Measurements from ENCODE around the gene CORIN. TPM values are rescaled to one million over a fixed set of nuclear protein-coding genes. Genes with fewer than 3 reads are reported as not detected.

CORIN gene
- total RNA-seq, 1 experiment from 2014 or later: 0.07 TPM

- H3K27me3 Mint-ChIP-seq (ENCODE audit: unreplicated experiment): no peaks in the 10 kb centered on the region
- no peak overlapping the region for H3K4me3 Mint-ChIP-seq (ENCODE audit: low read depth, unreplicated experiment)
- CTCF ChIA-PET: no interaction called here
- intact Hi-C loops (cut with micrococcal nuclease; ENCODE audit: unreplicated experiment): loop anchor here (10.0 kb wide), 1 partner anchor 444 kb away; no protein-coding TSS in a partner anchor
- H3K9me3 Mint-ChIP-seq (ENCODE audit: low read depth, unreplicated experiment): no peaks in the 10 kb centered on the region
- no peaks in the 10 kb centered on the region for H3K36me3 Mint-ChIP-seq (ENCODE audit: insufficient read depth, unreplicated experiment)
- BruUV-seq (replicated peaks): no TSS peak
- H3K27ac Mint-ChIP-seq (ENCODE audit: unreplicated experiment): no peak overlapping the region
- TF ChIP-seq, protein P1, sequence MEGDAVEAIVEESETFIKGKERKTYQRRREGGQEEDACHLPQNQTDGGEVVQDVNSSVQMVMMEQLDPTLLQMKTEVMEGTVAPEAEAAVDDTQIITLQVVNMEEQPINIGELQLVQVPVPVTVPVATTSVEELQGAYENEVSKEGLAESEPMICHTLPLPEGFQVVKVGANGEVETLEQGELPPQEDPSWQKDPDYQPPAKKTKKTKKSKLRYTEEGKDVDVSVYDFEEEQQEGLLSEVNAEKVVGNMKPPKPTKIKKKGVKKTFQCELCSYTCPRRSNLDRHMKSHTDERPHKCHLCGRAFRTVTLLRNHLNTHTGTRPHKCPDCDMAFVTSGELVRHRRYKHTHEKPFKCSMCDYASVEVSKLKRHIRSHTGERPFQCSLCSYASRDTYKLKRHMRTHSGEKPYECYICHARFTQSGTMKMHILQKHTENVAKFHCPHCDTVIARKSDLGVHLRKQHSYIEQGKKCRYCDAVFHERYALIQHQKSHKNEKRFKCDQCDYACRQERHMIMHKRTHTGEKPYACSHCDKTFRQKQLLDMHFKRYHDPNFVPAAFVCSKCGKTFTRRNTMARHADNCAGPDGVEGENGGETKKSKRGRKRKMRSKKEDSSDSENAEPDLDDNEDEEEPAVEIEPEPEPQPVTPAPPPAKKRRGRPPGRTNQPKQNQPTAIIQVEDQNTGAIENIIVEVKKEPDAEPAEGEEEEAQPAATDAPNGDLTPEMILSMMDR (IDR thresholded peaks at IDR 0.05; ENCODE audit: unreplicated experiment): no peak
- peaks cover 6% of the 10 kb centered on the region for H3K4me1 Mint-ChIP-seq (ENCODE audit: low read depth, unreplicated experiment)
- no peak for DNase-seq
Observed at GRCh38 chr4:47701286-47701685, 136.6 kb downstream of the CORIN start.

- Mint-ChIP-seq H3K36me3 (ENCODE audit: insufficient read depth, unreplicated experiment) (no peaks in the 10 kb centered on the region), H3K27ac (ENCODE audit: unreplicated experiment) (no peak overlapping the region), H3K4me3 (ENCODE audit: low read depth, unreplicated experiment) (no peak overlapping the region), H3K27me3 (ENCODE audit: unreplicated experiment) (no peaks in the 10 kb centered on the region), H3K4me1 (ENCODE audit: low read depth, unreplicated experiment) (peaks cover under 1% of the 10 kb centered on the region), H3K9me3 (ENCODE audit: low read depth, unreplicated experiment) (no peaks in the 10 kb centered on the region)
- no peak for DNase-seq
- intact Hi-C loops (cut with micrococcal nuclease; ENCODE audit: unreplicated experiment): no loop called here
- TF ChIP-seq, protein P1 (IDR thresholded peaks at IDR 0.05; ENCODE audit: unreplicated experiment): no peak
- BruUV-seq (replicated peaks): no TSS peak
- CTCF ChIA-PET: interaction anchor here (0.8 kb wide), 1 partner anchor 210 kb away, joined by 3 read pairs; no protein-coding TSS in a partner anchor
Observed at GRCh38 chr4:47698837-47699236, 139.0 kb downstream of the CORIN start.

- Mint-ChIP-seq H3K27ac (ENCODE audit: unreplicated experiment) (no peak overlapping the region), H3K9me3 (ENCODE audit: low read depth, unreplicated experiment) (no peaks in the 10 kb centered on the region), H3K4me3 (ENCODE audit: low read depth, unreplicated experiment) (no peak overlapping the region), H3K36me3 (ENCODE audit: insufficient read depth, unreplicated experiment) (no peaks in the 10 kb centered on the region), H3K27me3 (ENCODE audit: unreplicated experiment) (no peaks in the 10 kb centered on the region), H3K4me1 (ENCODE audit: low read depth, unreplicated experiment) (no peaks in the 10 kb centered on the region)
- CTCF ChIA-PET: no interaction called here
- TF ChIP-seq, protein P1 (IDR thresholded peaks at IDR 0.05; ENCODE audit: unreplicated experiment): no peak
- DNase-seq: no peak
- no TSS peak for BruUV-seq (replicated peaks)
- intact Hi-C loops (cut with micrococcal nuclease; ENCODE audit: unreplicated experiment): no loop called here
Observed at GRCh38 chr4:47696823-47697222, 141.0 kb downstream of the CORIN start.

- TF ChIP-seq, protein P1 (IDR thresholded peaks at IDR 0.05; ENCODE audit: unreplicated experiment): no peak
- DNase-seq: no peak
- CTCF ChIA-PET: no interaction called here
- intact Hi-C loops (cut with micrococcal nuclease; ENCODE audit: unreplicated experiment): no loop called here
- no peaks in the 10 kb centered on the region for H3K36me3 Mint-ChIP-seq (ENCODE audit: insufficient read depth, unreplicated experiment)
- no peak overlapping the region for H3K27ac Mint-ChIP-seq (ENCODE audit: unreplicated experiment)
- no peaks in the 10 kb centered on the region for H3K4me1 Mint-ChIP-seq (ENCODE audit: low read depth, unreplicated experiment)
- no TSS peak for BruUV-seq (replicated peaks)
- no peak overlapping the region for H3K4me3 Mint-ChIP-seq (ENCODE audit: low read depth, unreplicated experiment)
- no peaks in the 10 kb centered on the region for H3K27me3 Mint-ChIP-seq (ENCODE audit: unreplicated experiment)
- H3K9me3 Mint-ChIP-seq (ENCODE audit: low read depth, unreplicated experiment): no peaks in the 10 kb centered on the region
Observed at GRCh38 chr4:47695260-47695659, 142.6 kb downstream of the CORIN start.
